Ecto neural progenitor cell (in vitro differentiated cells): ENCODE results near the gene MCUR1.
"Not testable (repeated sequence)": the region's sequence is repeated elsewhere in the genome, so short reads cannot be mapped to it uniquely, and the experiment has no call there.

Experiments
- DNase-seq: peaks from one replicate; pipeline ENCODE4 v3.0.0-alpha.2; 2018; ENCODE audit warnings: low spot score

Gene MCUR1

DNA sequence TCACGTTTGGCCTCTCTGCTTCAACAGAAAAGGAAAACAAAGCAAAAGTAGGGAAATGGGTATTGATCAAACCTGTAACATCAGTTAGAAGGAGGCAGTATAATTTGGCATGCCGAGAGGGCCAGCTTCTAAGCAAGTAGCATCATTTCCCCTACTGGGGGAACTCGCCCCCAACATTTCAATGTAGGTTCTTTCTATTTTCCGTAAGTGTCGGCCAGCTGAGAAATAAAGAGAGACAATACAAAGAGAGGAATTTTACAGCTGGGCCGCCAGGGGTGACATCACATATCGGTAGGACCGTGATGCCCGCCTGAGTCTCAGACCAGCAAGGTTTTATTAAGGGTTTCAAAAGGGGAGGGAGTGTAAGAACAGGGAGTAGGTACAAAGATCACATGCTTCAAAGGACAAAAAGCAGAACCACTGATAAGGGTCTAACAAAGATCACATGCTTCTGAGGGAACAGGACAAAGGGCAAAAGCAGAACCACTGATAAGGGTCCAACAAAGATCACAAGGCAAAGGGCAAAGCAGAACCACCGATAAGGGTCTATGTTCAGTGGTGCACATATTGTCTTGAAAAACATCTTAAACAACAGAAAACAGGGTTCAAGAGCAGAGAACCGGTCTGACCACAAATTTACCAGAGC is 14.4 kb upstream of the MCUR1 start:
- DNase-seq = not testable (repeated sequence)

DNA sequence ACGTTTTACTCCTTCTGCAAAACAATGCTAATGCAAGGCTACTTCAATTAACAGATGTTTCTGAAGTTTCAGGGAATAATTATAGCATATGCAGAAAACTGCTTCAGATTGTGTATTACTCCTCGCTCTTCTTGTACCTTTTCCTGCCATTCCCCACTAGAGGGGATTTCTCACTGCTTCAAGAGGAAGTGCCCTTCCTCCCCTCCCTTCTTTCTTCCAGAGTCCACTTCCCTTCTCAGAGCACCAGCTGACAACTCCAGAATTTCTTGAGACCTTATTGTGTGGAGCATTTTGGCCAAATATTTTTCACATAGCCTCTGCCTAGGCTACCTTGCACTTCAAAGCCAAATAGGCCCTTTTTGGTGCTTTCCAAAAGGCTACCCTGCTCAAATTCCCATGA is 12.7 kb upstream of the MCUR1 start:
- DNase-seq = no peak

DNA sequence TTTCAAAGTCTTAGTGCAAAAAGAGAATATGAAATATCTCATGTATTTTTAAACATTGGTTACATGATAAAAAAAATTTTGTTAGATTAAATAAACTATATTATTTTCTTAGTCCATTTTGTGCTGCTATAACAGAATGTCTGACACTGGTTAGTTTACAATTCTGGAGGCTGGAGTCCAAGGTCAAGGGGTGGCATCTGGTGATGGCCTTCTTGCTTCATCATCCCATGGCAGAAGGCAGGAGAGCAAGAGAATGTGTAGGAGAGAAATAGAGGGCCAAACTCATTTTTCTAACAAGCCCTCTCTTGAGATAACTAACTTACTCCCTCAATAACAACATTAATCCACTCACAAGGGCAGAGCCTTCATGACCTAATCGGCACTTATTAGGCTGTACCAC is 11.5 kb upstream of the MCUR1 start:
- DNase-seq = no peak

DNA sequence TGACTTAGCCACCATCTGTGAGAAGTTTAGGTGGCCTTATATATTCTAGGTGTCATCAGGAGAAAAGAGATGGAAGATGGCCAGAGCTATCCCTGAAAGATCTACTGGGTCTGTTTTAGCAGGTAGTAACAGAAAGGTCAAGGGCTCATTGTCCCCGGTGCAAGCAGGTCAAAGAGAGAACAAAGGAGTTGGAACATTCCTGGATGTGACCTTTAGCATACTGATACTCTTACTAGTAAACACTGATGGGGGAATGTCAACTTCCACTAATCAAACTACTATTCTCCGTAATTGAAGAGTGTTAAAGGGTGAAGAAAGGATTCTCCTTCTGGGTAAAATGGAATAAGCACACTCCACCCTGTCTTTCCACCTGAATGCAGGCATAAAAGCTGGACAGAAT is 4.0 kb upstream of the MCUR1 start:
- DNase-seq = no peak

DNA sequence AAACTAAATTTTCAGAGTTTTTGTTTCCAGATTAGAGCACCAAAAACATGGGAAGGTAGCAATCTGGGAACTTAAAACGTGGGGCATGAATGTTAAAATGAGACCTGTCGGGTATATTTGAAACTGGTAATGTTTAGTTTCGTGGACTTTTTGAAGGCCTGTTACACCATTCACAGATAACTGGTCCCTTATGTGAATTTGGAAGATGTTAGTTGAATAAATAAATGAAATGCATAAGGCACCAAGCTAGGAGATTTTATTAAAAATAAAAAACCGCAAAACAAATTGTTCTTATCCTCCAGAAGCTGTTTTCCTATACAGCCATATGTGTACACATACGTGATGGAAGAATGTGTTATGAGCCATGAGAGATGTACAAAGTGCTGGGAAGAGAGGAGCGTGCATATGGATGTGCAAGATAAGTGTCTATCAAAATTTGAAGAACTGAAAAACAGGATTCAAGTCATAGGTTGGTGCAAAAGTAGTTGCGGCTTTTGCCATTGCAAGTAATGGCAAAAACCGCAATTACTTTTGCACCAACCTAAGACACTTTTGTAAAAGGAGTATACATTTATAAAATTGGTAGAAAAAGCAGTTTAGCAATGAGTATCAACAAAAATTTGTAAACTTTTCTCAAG is 700 bp upstream of the MCUR1 start:
- DNase-seq = no peak

DNA sequence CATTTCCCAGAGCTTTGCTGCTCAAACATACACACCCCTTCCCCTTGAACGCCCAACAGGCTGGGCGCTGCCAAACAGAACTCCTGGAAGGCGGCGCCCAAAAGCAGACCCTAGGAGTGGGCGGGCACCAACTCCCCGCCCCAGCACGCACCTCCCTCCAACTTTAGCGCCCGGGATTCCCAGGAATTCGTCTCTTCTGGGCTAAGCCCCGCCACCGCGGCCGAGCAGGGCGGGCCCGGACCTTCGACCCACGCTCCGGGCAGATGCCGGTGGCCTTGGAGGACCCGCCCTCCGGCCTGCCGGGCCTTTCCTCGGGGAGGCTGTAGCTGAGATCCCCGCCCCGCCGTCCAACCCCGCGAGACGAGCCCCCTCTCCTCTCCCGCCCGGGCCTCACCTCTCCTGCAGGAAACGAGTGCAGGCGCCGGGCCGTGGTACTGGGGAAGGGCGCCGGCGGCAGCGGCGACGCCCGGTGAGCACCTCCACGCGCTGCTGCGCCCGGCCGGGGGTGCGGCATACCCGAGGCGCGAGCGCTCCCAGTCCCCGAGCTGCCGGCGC is 659 bp downstream of the MCUR1 start:
- peak; percentile 88 for DNase-seq

DNA sequence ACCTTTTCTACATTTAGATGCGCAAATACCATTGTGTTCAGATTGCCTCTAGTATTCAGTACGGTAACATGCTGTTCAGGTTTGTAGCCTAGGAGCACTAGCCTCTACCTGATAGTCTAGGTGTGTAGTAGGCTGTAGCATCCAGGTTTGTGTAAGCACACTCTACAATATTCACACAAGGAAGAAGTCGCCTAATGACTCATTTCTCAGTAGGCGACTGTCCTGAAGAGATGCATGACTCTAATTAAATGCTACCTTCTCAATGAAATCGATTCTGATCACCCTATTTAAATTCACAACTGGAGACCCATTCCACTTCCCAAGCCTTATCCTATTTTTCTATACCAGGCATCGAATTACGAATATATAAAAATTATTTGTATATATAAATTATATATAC is 1.3 kb downstream of the MCUR1 start:
- no peak for DNase-seq

DNA sequence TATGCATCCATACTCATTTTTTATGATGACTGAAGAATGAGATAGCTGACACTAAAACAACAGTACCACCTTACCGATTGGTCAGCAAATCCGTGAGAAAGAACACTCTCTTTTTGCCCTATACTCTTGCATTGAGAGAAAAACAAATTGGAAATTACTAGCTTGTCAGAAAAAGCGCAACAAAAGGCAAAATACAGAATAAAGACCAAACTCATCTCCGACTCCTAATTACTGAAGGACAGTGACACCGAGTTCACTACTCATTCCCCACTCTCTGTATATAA is 2.1 kb downstream of the MCUR1 start:
- DNase-seq = no peak

DNA sequence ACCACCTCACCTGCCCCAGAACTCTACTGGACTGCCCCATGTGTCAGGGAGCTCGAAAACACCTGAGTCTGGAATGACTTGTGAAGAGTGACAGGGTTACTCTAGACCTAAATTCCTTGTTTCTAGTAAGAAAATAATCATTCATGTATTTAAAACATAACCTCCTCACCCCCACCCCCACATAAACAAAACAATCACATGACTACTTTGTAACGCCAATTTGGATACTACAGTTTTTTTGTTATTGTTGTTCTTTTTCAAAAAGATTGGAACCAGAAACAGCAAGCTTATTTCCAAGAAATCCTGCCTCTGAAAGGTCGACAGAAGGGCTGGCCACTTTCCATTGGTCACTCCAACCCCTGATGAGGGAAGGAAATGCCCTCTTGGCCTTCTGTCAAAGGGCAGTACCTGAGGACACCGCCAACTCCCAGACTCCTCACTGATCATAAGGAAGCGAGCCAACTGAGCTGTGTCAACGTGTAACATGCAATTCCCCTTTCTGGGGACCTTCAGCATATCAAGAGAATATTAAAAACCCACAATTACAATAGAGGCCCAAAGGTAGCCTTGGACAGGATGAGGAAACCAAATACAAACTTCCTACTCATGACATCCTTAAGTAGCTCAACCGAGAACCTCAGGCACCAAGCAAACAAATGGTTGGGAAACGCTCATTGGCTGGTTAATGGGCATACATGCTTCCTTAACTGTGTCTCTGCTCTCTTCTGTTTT is 2.6 kb downstream of the MCUR1 start:
- no peak for DNase-seq

DNA sequence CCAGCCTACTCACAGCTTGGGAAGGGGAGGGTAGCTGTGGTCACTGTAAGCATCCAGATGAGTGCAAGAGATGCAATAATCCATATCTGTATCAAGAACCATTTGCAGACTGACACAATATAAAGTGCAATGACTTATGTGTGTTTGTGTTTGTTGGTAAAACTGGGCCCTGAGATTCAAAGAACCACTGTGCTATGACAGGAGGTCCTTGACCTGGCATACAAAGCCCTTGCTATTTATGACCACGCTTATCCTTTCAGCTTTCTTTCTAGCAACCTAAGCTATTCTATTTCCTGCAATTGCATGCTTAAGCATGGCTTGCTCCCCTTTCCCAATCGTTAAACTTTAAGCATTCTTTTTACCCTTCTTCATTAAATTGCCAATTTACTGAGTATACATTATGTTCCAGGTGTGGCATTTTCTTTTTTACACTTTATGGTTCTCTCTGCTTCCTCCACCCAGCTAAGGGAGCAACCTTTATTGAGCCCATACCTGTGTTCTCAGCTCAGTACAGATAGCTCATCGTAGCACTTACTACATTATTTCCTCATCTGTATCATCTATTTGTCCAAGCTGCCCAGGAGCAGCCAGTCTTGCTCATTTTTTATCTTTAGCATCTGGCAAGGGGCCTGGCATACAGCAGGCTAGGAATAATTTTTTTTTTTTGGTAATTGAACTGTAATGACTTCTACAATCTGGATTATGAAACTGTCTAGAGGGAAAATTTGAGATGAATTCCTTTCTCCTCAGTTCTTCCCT is 3.5 kb downstream of the MCUR1 start:
- DNase-seq = no peak

DNA sequence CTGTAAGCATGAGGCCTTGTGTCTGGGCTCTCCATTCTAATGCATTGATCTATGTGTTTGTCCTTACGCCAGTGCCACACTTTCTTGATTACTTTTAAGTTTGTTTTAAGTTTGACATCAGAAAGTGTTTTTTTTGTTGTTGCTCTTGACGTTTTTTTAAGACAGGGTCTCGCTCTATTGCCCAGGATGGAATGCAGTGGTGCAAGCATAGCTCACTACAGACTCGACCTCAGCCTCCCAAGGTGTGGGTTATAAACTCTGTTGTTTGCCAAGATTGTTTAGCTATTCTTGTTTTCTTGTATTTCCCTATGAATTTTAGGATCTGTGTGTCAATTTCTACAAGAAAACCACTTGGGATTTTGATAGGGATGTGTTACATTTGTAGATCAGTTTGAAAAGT is 5.6 kb downstream of the MCUR1 start:
- DNase-seq = no peak

DNA sequence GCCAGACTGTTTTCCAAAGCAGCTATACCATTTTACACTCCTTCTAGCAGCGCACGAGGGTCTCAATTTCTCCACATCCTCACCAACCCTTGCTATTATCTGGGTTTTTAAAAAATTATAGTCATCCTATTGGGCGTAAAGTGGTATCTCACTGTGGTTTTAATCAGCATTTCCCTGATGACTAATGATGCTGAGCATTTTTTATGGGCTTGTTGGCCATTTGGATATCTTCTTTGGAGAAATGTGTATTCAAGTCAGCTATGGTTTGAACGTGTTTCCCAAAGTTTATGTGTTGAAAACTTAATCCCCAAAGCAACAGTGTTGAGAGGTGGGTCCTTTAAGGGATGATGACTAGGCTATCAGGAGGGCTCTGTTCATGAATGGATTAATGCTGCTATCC is 6.7 kb downstream of the MCUR1 start:
- no peak for DNase-seq

DNA sequence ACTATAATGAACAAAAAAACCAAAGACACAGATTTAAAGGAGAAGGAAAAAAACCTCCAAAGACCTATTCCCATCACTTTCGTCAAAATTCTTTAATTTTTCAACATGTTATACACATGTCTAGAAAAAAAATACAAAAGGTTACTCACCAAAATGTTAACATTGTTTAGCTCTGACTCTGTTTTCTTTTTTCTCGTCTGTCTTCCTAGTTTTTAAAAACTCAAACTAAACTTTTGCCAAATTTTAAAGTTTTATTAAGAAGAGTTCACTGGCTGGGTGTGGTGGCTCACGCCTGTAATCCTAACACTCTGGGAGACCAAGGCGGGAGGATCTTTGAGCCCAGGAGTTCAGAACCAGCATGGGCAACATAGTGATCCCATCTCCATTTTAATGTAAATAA is 10.8 kb downstream of the MCUR1 start:
- no peak for DNase-seq

DNA sequence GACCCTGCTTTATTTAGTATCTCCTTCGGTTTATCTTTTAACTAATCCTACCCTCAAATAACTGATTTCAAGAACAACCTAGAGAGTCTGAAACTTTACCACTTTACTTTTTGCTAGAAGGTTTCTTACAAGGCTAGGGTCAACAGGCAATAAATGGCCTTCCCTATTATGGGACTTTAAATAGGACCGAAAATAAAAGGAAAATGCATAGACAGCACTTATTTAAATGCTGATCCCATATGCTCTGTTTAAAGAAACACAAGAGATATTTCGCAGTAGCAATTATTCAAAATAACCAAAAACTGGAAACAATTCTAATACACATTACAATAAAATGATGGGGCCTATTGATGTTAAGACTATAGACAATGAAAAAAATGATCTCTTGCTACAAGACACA is 13.7 kb downstream of the MCUR1 start:
- DNase-seq = no peak

DNA sequence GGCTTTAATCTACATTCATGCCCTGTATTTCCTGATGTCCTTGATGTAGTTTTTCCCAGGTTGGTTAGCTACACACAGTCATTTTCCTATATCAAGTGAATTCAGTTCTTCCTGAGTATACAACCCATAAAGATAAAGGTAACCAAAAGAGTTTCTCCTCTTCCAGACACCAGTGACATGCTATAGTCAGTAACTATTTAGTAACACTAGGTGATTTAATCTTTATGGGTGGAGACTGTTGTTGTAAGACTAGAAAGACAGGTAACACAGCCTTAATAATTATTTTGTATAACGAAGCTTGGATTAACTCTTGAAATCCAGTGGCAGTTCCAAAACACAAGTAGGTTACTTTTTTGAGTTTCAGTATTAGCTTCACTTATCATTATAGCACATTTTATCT is 17.6 kb downstream of the MCUR1 start:
- no peak for DNase-seq

DNA sequence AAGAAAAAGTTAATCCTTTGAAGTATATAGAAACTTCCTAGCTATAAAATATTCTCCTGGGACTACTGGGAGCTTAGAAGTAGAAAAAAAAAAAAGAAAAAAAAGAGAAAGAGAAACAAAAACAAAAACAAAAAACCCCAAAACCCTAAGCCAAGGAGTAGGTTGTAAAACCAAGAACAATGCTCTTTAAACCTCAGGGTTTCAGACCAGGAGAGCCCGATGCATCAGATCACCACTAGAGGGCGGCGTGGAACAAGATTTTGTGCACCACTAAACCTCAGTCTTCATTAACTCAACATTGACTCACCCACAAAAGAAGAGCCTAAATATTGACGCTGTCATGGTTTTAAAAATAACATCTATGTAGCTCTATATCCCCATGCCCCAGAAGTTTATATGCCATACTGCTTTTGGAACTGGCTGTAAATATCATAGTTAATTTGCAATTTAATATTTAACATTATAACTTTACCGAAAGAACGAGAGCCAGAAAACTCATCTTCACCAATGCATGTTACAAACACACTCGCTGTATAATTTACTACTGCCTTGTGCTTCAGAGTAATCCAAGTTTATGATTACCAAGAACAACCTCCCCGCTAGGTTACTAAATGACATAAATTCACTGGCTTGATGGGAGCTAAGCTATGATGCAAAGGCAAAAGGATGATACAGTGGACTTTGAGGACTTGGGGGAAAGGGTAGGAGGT is 19.2 kb downstream of the MCUR1 start:
- DNase-seq = peak; percentile 74

DNA sequence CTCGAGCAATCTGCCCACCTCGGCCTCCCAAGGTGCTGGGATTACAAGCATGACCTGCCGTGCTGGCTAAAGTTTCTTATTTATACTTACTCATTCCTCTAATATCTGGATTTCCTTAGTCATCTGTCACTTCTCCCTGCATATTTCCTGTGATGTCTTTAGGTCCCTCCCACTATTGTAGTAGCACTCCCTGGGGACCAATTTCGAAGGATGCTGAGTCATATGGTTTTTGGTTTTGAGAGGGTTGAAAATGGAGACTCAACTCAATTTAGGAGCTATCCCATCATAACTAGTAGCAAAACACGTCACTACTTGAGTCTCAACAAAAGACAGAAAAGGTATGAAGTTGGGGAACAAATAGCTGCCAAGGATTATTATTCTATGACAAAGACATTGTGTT is 20.2 kb downstream of the MCUR1 start:
- DNase-seq = no peak

DNA sequence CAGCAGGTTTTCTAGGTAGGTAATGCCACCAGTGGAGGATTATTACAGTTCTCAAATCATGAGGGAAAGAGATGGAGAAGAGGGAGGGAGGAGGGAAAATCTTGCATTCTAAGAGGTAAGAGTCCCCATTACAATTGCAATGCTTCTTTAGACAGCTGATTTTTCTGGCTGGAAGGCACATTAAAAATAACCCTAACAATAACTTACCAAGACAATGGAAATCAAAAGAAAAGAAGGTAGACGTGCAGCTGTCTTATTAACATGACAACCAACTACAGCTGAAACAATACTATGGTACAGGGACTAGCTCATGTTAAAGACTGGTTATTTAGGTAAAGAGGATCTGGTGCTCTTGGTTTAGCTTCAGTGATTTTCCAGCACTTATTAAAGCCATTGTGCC is 24.6 kb downstream of the MCUR1 start:
- no peak for DNase-seq

DNA sequence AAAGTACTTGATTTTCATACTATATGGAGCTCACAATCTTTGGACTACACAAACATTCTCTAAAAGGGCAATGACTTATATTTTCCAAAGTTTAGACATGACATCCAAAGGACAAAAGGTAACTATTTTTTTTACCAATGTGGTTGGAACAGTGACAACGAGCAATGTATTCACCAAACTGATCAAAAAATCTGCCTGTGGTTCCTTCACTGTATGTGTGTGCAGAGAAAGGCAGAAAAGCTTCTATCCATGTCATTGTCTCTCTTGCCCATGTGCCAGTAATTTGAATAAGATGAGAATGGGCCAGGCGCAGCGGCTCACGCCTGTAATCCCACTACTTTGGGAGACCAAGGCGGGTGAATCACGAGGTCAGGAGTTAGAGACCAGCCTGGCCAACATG is 25.5 kb downstream of the MCUR1 start:
- no peak for DNase-seq

DNA sequence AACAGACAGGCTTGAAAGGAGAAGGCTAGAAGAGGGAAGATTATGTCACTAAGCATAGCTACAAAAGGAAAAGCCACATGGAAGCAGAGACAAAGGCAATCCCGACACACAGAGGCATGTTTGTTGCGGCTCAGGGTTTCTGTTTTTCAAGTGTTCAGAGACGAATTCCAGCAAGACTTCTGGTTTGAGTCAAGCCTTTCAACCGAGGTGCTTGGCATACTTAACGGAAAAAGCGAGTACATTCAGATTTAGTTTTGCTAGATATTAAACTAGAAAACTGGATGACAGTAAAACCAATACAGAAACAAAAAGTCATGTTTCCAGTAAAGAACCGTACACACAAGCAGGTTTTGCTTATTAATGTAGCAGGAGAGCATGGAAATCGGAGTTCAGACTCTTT is 27.2 kb downstream of the MCUR1 start:
- no peak for DNase-seq

DNA sequence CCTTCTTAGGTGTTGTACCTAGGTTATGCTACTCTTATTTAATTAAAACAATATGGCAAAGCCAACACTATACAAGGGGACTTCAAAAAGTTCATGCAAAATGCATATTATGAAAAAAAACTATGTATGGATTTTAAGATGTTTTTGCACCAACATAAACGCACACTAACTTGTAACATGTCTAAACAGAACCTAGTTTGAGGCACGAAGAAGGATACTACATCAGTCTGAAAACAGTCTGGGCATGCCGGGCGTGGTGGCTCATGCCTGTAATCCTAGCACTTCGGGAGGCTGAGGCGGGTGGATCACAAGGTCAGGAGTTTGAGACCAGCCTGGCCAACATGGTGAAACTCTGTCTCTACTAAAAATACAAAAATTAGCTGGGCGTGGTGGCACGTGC is 34.2 kb downstream of the MCUR1 start:
- not testable (repeated sequence) for DNase-seq

DNA sequence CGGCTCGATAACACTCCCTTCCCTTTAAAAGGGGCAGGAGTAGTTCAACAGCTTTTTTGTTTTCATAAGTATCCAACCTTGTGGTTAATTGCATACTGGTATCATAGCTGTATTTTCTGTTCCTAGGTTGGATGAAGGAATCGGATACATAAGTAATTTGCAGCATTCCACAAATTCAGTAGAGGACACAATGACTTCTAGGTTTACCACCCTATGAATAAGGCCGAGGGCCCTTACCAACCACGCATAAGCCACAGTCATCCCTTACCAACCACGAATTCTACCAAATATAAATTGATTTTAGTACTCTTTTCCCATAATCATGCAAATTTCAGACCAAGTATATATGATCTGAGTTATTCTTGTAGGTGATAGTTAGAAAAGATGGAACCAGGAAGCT is 36.3 kb downstream of the MCUR1 start:
- DNase-seq = no peak
